ENCODE data around the gene GP5. TPM values are rescaled to one million over a fixed set of nuclear protein-coding genes. Genes with fewer than 3 reads are reported as not detected.

The GP5 gene
- total and polyA plus RNA-seq, 2 experiments from 2014 or later, result 0.11 TPM; not detected in 1

DNA sequence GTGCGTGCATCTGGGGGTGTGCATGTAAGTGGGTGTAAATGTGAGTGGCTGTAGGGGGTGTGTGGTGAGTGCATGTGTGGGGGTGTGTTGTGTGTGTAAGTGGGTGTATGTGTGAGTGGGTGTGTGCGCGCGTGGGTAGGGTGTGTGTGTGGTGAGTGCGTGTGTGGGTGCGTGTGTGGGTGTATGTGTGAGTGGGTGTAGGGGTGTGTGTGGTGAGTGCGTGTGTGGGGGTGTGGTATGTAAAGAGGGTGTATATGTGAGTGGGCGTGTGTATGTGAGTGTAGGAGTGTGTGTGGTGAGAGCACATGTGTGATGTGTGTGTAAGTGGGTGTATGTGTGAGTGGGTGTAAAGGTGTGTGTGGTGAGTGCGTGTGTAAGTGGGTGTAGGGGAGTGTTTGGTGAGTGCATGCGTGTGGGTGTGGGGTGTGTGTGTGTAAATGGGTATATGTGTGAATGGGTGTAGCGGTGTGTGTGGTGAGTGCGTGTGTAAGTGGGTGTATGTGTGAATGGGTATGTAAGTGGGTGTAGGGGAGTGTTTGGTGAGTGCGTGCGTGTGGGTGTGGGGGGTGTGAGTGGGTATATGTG lies 47.0 kb downstream of the GP5 start:
- no peak overlapping the region for H3K9ac ChIP-seq
- H3K27me3 ChIP-seq (replicated peaks; ENCODE audit: insufficient read depth), result no peaks in the 10 kb centered on the region
- no peaks in the 10 kb centered on the region for H3K79me2 ChIP-seq (ENCODE audit: insufficient read depth)
- H3K4me3 ChIP-seq, result no peak overlapping the region
- H3K9me3 ChIP-seq (ENCODE audit: low read depth), result no peaks in the 10 kb centered on the region
- no peaks in the 10 kb centered on the region for H3K36me3 ChIP-seq (ENCODE audit: low read depth)
- no peak overlapping the region for H3K27ac ChIP-seq
- TF ChIP-seq EZH2 (IDR thresholded peaks at IDR 0.05; ENCODE audit: insufficient read depth, poor library complexity, severe bottlenecking) (no peak), EZH2phosphoT487 (IDR thresholded peaks at IDR 0.05; ENCODE audit: insufficient read depth, low read depth) (no peak)
- H2AFZ ChIP-seq, result no peak overlapping the region
- H3K4me1 ChIP-seq (ENCODE audit: insufficient read depth), result no peaks in the 10 kb centered on the region
- WGBS, 2 experiments (ENCODE audit: low coverage in 1 of 2, low lambda C conversion rate in 2 of 2, missing lambda C conversion rate in 2 of 2), result 94 to 99% methylated on average over 8 to 14 of the region's 14 CpGs
- in situ Hi-C loops (cut with MboI), result no loop called here
- H3F3A ChIP-seq (ENCODE audit: insufficient read depth), result no peaks in the 10 kb centered on the region
- H3K9me2 ChIP-seq (ENCODE audit: insufficient read depth), result no peaks in the 10 kb centered on the region
- H3K4me2 ChIP-seq (ENCODE audit: unreplicated experiment), result no peak overlapping the region
- H4K20me1 ChIP-seq (ENCODE audit: insufficient read depth), result no peaks in the 10 kb centered on the region
- DNase-seq, result no peak

DNA sequence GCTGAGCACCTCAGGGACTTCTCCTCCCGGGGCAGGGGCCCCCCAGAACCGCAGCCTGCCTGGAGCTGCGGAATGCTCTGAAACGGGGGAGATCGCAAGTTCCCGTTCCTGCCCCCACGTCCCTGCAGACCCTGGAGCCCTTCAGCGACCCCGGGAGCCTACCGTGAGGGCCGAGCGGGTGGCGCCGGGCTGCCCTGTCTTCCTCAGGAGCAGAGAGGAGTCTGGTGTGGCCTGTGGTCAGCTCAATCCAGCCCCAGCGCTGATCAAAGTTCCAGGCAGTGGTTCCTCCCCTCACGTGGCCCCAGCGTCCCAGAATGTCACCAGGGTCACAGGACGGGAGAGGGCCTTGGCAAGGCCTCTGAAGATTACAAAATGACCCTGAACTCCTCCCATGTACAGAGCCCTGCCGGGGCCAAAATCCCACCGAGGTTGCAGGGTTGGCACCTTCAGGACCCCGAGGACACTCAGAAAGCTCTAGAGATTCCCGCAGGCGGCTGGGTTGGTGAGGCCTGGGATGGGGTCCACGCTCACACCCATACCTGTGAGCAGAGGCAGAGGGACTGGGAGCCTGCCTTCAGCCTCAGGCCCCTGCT lies 47.9 kb downstream of the GP5 start, which contains the start of gene CPN2:
Gene CPN2, minus strand, starts transcription at position 249 of the 593 bp plus-strand sequence. CDS start 8,626 bp downstream, outside the sequence.
- Histone ChIP-seq H3K79me2 (ENCODE audit: insufficient read depth) (no peaks in the 10 kb centered on the region), H3K9me3 (ENCODE audit: low read depth) (no peaks in the 10 kb centered on the region), H3K4me2 (ENCODE audit: unreplicated experiment) (no peak within 1 kb of the TSS), H3K27me3 (replicated peaks; ENCODE audit: insufficient read depth) (no peaks in the 10 kb centered on the region), H3K36me3 (ENCODE audit: low read depth) (no peaks in the 10 kb centered on the region), H3K4me1 (ENCODE audit: insufficient read depth) (no peaks in the 10 kb centered on the region), H3K9ac (0 out of 2 replicates have a peak within 1 kb of the TSS, but pooled peaks have one; percentile 14), H4K20me1 (ENCODE audit: insufficient read depth) (no peaks in the 10 kb centered on the region), H3K4me3 (no peak within 1 kb of the TSS), H3K27ac (peak within 1 kb of the TSS; percentile 70), H3K9me2 (ENCODE audit: insufficient read depth) (no peaks in the 10 kb centered on the region), H2AFZ (no peak within 1 kb of the TSS), H3F3A (ENCODE audit: insufficient read depth) (no peaks in the 10 kb centered on the region)
- in situ Hi-C loops (cut with MboI), result no loop called here
- DNase-seq, result no peak
- no peak for TF ChIP-seq EZH2 (IDR thresholded peaks at IDR 0.05; ENCODE audit: insufficient read depth, poor library complexity, severe bottlenecking)
- TF ChIP-seq EZH2phosphoT487 (IDR thresholded peaks at IDR 0.05; ENCODE audit: insufficient read depth, low read depth), result no peak
- WGBS, 2 experiments (ENCODE audit: low coverage in 1 of 2, low lambda C conversion rate in 2 of 2, missing lambda C conversion rate in 2 of 2), result 83 to 85% methylated on average over 22 to 23 of the region's 24 CpGs

DNA sequence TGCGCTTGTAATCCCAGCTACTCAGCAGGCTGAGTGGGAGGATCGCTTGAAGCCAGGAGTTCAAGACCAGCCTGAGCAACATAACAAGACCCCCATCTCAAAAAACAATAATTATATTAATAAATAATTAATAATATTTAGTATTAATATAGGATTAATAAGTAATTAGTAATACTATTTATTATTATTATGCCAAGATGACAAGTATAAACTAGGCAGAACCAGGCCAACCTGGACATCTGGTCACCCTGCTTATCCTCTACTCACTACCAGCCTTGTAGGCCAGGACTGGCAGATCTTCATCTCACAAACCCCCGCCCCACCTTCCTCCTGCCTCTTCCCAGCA lies 48.4 kb downstream of the GP5 start:
- no peak overlapping the region for H3K4me3 ChIP-seq
- no peaks in the 10 kb centered on the region for H3K36me3 ChIP-seq (ENCODE audit: low read depth)
- DNase-seq, result no peak
- no peaks in the 10 kb centered on the region for H3K4me1 ChIP-seq (ENCODE audit: insufficient read depth)
- no peak overlapping the region for H2AFZ ChIP-seq
- no peaks in the 10 kb centered on the region for H4K20me1 ChIP-seq (ENCODE audit: insufficient read depth)
- no peaks in the 10 kb centered on the region for H3K27me3 ChIP-seq (replicated peaks; ENCODE audit: insufficient read depth)
- H3K27ac ChIP-seq, result no peak overlapping the region
- no peaks in the 10 kb centered on the region for H3F3A ChIP-seq (ENCODE audit: insufficient read depth)
- 78% methylated on average over 3 of the region's 3 CpGs for WGBS, 2 experiments (ENCODE audit: low coverage in 1 of 2, low lambda C conversion rate in 2 of 2, missing lambda C conversion rate in 2 of 2)
- no peak overlapping the region for H3K9ac ChIP-seq
- in situ Hi-C loops (cut with MboI), result no loop called here
- no peaks in the 10 kb centered on the region for H3K9me3 ChIP-seq (ENCODE audit: low read depth)
- no peaks in the 10 kb centered on the region for H3K79me2 ChIP-seq (ENCODE audit: insufficient read depth)
- no peak overlapping the region for H3K4me2 ChIP-seq (ENCODE audit: unreplicated experiment)
- TF ChIP-seq EZH2 (IDR thresholded peaks at IDR 0.05; ENCODE audit: insufficient read depth, poor library complexity, severe bottlenecking) (no peak), EZH2phosphoT487 (IDR thresholded peaks at IDR 0.05; ENCODE audit: insufficient read depth, low read depth) (no peak)
- H3K9me2 ChIP-seq (ENCODE audit: insufficient read depth), result no peaks in the 10 kb centered on the region

DNA sequence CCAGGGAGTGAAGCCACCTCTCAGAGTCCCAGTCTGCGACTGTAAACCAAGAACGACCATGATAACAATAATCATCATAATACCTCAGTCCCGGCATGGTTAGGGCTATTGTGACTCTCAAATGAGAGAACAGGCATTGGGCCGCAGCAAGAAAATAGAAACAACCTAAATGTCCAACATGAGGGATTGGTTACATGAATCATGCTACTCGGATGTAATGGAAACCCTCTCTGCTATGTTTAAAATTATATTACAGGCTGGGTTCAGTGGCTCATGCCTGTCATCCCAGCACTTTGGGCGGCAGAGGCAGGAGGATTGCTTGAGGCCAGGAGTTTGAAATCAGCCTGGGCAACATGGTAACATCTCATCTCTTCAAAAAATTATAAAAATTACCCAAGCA lies 50.7 kb downstream of the GP5 start:
- no peaks in the 10 kb centered on the region for H3K79me2 ChIP-seq (ENCODE audit: insufficient read depth)
- H3F3A ChIP-seq (ENCODE audit: insufficient read depth), result no peaks in the 10 kb centered on the region
- no peak overlapping the region for H3K4me2 ChIP-seq (ENCODE audit: unreplicated experiment)
- no peaks in the 10 kb centered on the region for H3K9me3 ChIP-seq (ENCODE audit: low read depth)
- H3K9me2 ChIP-seq (ENCODE audit: insufficient read depth), result no peaks in the 10 kb centered on the region
- H3K4me3 ChIP-seq, result no peak overlapping the region
- in situ Hi-C loops (cut with MboI), result no loop called here
- H3K36me3 ChIP-seq (ENCODE audit: low read depth), result no peaks in the 10 kb centered on the region
- WGBS, 2 experiments (ENCODE audit: low coverage in 1 of 2, low lambda C conversion rate in 2 of 2, missing lambda C conversion rate in 2 of 2), result 33 to 34% methylated on average over 6 of the region's 6 CpGs
- no peak overlapping the region for H2AFZ ChIP-seq
- H4K20me1 ChIP-seq (ENCODE audit: insufficient read depth), result no peaks in the 10 kb centered on the region
- H3K9ac ChIP-seq, result no peak overlapping the region
- no peaks in the 10 kb centered on the region for H3K27me3 ChIP-seq (replicated peaks; ENCODE audit: insufficient read depth)
- TF ChIP-seq EZH2phosphoT487 (IDR thresholded peaks at IDR 0.05; ENCODE audit: insufficient read depth, low read depth) (no peak), EZH2 (IDR thresholded peaks at IDR 0.05; ENCODE audit: insufficient read depth, poor library complexity, severe bottlenecking) (no peak)
- H3K27ac ChIP-seq, result no peak overlapping the region
- peak; percentile 57 for DNase-seq
- H3K4me1 ChIP-seq (ENCODE audit: insufficient read depth), result peaks cover 5% of the 10 kb centered on the region

Measured in GM23248 (cell line).